ENCODE data around the gene DIDO1. TPM values are rescaled to one million over a fixed set of nuclear protein-coding genes. Genes with fewer than 3 reads are reported as not detected.

The DIDO1 gene
- total RNA-seq, 3 donors from 2014 or later (not counting 1 experiment from before 2014, with no cell fraction given), result 79.5 to 116 (median 83.4) TPM

DNA sequence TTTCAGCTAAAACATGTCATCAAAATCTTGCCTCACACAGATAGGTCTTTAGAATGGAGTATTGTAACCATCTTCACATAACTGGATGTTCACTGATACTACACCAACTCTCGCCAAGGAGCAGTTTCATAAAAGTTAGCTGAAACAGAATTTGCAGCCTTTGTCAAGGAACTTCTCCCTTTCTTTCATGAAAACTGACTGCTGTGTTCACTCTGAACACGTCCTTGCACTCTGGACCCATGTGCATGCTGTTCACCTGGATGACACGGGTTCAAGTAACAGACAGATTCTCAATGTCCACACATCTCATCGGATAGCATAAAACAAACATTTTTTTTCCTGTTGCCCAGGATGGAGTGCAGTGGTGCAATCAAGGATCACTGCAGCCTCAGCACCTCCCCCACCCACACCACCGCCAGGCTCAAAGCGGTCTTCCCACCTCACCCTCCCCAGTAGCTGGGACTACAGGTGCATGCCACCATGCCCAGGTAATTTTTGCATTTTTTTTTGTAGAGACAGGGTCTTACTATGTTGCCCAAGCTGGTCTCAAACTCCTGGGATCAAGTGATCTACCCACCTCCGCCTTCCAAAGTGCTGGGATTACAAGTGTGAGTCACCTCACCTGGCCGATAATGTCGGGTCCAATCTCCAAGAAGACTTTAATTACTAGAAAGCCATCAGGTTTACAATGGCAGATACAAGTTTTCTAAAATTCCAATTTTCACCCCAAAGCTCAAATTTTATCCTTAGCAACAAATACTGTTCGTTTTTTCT is 9.4 kb downstream of the DIDO1 start:
- no peak for DNase-seq
- H3K27ac ChIP-seq (ENCODE audit: low read length), result no peak overlapping the region
- intact Hi-C loops (cut with micrococcal nuclease), result loop anchor here (5.0 kb wide), 1 partner anchor 35 kb away; the partner anchor contains the start of gene SLC17A9

DNA sequence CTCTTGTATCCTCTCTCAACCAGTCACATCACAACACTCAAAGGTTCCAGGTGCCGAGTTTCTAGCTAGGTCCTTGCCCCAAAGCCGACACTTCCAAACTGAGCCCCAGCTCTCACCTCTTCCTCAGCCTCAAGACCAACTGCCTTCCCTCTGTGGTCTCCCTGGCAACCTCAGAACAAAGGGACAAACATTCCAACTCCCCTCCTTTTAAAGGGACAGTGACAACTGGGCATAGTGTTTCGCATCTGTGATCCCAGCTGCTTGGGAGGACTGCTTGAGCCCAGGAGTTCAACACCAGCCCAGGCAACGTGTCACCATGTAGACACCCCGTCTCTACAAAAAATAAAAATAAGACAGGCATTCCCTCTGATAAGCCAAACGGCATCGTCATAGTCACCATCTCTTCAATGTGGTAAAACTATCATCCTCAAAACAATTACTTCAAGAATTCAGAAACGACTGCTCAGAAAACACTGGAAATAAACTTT is 11.3 kb downstream of the DIDO1 start:
- Mint-ChIP-seq H3K36me3 (no peaks in the 10 kb centered on the region), H3K27ac (peak overlapping the region; percentile 89 to 90), H3K4me3 (peak overlapping the region; percentile 14), H3K27me3 (ENCODE audit: low read depth in 2 of 2) (no peaks in the 10 kb centered on the region), H3K4me1 (peaks cover 81 to 86% of the 10 kb centered on the region in 2 donors), H3K9me3 (no peaks in the 10 kb centered on the region)
- intact Hi-C loops (cut with micrococcal nuclease), result loop anchor here (5.0 kb wide), 1 partner anchor 37 kb away; the partner anchor contains the start of gene SLC17A9
- Histone ChIP-seq H3K4me1 (ENCODE audit: control insufficient read depth, insufficient read depth, low read length) (peaks cover 43% of the 10 kb centered on the region), H3K27ac (ENCODE audit: low read length) (no peak overlapping the region), H3K27me3 (ENCODE audit: control insufficient read depth, insufficient read depth, low read length) (no peaks in the 10 kb centered on the region), H3K36me3 (ENCODE audit: control insufficient read depth, insufficient read depth, low read length) (peaks cover 32% of the 10 kb centered on the region), H3K4me3 (ENCODE audit: low read length) (no peak overlapping the region), H3K9me3 (ENCODE audit: control insufficient read depth, insufficient read depth, low read length) (no peaks in the 10 kb centered on the region)
- DNase-seq (peak in 1 of 2 donors; percentile 60), ATAC-seq (peak in 2 of 3 donors; percentile 14 to 36)
- WGBS (ENCODE audit: insufficient coverage), result 51% methylated on average over 8 of the region's 8 CpGs
- TF ChIP-seq, protein P1, sequence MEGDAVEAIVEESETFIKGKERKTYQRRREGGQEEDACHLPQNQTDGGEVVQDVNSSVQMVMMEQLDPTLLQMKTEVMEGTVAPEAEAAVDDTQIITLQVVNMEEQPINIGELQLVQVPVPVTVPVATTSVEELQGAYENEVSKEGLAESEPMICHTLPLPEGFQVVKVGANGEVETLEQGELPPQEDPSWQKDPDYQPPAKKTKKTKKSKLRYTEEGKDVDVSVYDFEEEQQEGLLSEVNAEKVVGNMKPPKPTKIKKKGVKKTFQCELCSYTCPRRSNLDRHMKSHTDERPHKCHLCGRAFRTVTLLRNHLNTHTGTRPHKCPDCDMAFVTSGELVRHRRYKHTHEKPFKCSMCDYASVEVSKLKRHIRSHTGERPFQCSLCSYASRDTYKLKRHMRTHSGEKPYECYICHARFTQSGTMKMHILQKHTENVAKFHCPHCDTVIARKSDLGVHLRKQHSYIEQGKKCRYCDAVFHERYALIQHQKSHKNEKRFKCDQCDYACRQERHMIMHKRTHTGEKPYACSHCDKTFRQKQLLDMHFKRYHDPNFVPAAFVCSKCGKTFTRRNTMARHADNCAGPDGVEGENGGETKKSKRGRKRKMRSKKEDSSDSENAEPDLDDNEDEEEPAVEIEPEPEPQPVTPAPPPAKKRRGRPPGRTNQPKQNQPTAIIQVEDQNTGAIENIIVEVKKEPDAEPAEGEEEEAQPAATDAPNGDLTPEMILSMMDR (IDR thresholded peaks at IDR 0.05), result no peak

More for the DNA sequence above, 9.4 kb downstream of the DIDO1 start:
- Histone ChIP-seq H3K4me3 (ENCODE audit: low read length) (no peak overlapping the region), H3K27me3 (ENCODE audit: control insufficient read depth, insufficient read depth, low read length) (no peaks in the 10 kb centered on the region), H3K9me3 (ENCODE audit: control insufficient read depth, insufficient read depth, low read length) (no peaks in the 10 kb centered on the region), H3K36me3 (ENCODE audit: control insufficient read depth, insufficient read depth, low read length) (peaks cover 13% of the 10 kb centered on the region), H3K4me1 (ENCODE audit: control insufficient read depth, insufficient read depth, low read length) (peaks cover 59% of the 10 kb centered on the region)
- TF ChIP-seq, protein P1 (IDR thresholded peaks at IDR 0.05), result no peak
- Mint-ChIP-seq H3K4me1 (peaks cover 82 to 85% of the 10 kb centered on the region in 2 donors), H3K36me3 (no peaks in the 10 kb centered on the region), H3K27ac (peak overlapping the region; percentile 78 to 89), H3K4me3 (peak overlapping the region; percentile 45), H3K27me3 (ENCODE audit: low read depth in 2 of 2) (no peaks in the 10 kb centered on the region), H3K9me3 (no peaks in the 10 kb centered on the region)
- no peak for ATAC-seq
- WGBS (ENCODE audit: insufficient coverage), result 84% methylated on average over 10 of the region's 10 CpGs

GRCh38 chr20:62914436-62914835 is 11.9 kb downstream of the DIDO1 start:
- peaks cover 37% of the 10 kb centered on the region for H3K36me3 ChIP-seq (ENCODE audit: control insufficient read depth, insufficient read depth, low read length)
- H3K27ac ChIP-seq (ENCODE audit: low read length), result no peak overlapping the region
- H3K4me1 Mint-ChIP-seq, result peaks cover 79 to 85% of the 10 kb centered on the region in 2 donors
- WGBS (ENCODE audit: insufficient coverage), result 92% methylated on average over 7 of the region's 9 CpGs
- no peak overlapping the region for H3K4me3 ChIP-seq (ENCODE audit: low read length)
- ATAC-seq (no peak), DNase-seq (no peak)
- H3K27me3 Mint-ChIP-seq (ENCODE audit: low read depth in 2 of 2), result no peaks in the 10 kb centered on the region
- peak overlapping the region; percentile 89 to 90 for H3K27ac Mint-ChIP-seq
- no peak overlapping the region for H3K4me3 Mint-ChIP-seq
- H3K9me3 Mint-ChIP-seq, result no peaks in the 10 kb centered on the region
- no peaks in the 10 kb centered on the region for H3K27me3 ChIP-seq (ENCODE audit: control insufficient read depth, insufficient read depth, low read length)
- H3K9me3 ChIP-seq (ENCODE audit: control insufficient read depth, insufficient read depth, low read length), result no peaks in the 10 kb centered on the region
- intact Hi-C loops (cut with micrococcal nuclease), result no loop called here
- no peaks in the 10 kb centered on the region for H3K36me3 Mint-ChIP-seq
- TF ChIP-seq, protein P1 (IDR thresholded peaks at IDR 0.05), result no peak
- H3K4me1 ChIP-seq (ENCODE audit: control insufficient read depth, insufficient read depth, low read length), result peaks cover 37% of the 10 kb centered on the region
